ENCODE data around the gene TSPAN7.

Gene TSPAN7

GRCh38 chrX:38639730-38640129, 78.4 kb downstream of the TSPAN7 start:
- in situ Hi-C loops (cut with HindIII; ENCODE audit: low sequenced_read_pairs) = no loop called here

GRCh38 chrX:38641197-38641596, 79.9 kb downstream of the TSPAN7 start:
- in situ Hi-C loops (cut with HindIII; ENCODE audit: low sequenced_read_pairs) = no loop called here

DNA sequence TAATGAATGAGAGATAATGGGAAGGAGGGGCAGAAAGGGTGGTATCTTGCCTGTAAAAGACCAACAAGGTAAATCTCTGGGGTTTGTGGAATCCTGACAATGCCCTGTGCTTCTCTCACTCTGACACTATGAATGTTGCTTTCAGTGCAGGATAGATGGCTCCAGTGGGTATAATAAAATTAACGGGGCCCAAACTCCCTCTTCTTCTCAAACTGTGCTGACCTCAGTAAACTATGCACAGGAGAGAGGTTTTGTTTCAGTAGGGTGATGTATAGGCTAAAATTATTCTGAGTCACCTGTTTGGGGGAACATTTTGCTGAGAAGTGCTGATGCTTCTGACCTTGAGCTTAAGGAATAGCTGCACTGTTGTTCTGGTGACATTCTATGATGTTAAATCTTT, 82.6 kb downstream of the TSPAN7 start:
- in situ Hi-C loops (cut with HindIII; ENCODE audit: low sequenced_read_pairs) = no loop called here

DNA sequence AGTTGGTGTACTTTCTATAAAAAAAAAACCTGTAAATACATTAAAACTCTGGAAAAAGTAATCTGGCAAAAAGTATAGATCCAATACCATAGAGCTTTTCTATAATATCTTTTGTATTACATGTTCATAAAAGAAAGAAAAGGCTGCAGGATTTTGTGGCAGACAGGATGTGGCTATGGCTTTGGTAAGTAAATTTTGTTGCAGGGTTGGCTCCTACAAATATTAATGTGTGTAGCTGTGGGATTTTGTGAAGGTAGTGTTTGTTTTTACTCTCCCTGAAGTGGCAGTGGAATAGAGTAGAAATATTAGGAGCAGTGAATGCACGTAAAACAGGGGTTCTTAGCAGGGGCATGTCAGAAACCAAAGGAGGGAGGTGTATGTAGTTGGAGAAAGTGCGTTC, 84.8 kb downstream of the TSPAN7 start:
- in situ Hi-C loops (cut with HindIII; ENCODE audit: low sequenced_read_pairs) = no loop called here

DNA sequence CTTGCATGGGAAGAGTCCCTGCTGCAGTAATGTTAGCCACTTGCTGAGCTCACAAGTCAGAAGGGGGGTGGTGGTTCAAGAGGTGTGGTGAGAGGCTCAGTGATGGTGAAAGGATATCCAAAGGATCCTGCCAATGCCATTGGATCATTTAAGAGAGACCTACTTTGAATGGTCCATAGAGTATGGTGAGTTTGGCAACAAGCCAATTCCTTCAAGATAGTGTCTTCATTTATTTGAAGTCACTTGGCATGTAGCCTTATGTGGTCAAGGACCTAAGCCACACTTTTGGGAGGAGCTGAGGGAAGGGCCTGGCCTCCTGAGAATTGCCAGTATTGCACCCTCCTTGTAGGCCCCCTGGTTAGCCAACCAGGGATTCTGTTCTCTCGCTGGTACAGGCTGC, 87.9 kb downstream of the TSPAN7 start:
- in situ Hi-C loops (cut with HindIII; ENCODE audit: low sequenced_read_pairs) = no loop called here

- in situ Hi-C loops (cut with HindIII; ENCODE audit: low sequenced_read_pairs) = no loop called here
These were observed 88.6 kb downstream of the TSPAN7 start for GRCh38 chrX:38649674-38650647.

DNA sequence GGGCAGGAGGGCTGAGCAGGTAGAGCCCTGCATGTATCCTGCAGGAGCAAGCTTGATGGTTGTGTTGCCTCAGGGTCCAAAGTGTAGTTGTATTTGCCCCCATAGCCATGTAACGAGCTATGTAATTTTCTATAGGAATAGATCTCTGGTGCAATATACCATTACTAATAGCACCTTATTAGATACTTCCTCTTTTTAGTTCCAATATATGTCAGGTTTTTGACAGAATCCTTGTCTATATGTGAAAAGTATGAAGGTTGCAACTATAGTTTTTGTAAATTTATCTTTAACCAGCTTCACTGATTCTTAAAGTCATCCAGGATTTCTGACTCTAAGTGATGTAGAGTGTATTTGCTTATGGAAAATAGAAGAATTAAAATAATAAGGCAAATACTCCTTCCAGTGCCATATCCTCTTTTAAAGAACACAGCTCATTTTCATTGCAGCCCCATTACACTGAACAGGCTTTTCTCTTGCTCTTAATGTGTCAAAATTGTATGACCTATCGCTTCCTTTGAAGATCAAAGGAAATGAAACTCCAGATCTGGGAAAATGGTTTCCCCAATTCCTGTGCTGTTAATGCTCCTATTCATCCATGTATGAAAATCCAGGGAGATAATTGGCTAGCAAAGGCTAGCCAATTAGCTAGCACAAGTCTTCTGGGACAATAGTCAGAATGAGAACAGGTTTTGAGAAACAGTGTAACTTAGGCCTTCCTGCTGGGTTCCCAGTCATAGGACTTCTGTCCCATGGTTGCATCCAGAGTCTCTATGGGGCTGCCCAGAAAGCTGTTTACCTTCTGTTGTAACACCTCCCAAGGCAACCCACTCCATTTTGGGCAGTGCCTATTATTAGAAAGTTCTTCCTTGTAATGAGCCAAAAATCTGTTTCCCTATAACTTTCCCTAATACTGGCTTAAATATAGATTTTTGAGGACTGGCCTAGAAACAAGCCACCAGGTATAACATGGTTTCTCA, 90.6 kb downstream of the TSPAN7 start:
- in situ Hi-C loops (cut with HindIII; ENCODE audit: low sequenced_read_pairs) = no loop called here

DNA sequence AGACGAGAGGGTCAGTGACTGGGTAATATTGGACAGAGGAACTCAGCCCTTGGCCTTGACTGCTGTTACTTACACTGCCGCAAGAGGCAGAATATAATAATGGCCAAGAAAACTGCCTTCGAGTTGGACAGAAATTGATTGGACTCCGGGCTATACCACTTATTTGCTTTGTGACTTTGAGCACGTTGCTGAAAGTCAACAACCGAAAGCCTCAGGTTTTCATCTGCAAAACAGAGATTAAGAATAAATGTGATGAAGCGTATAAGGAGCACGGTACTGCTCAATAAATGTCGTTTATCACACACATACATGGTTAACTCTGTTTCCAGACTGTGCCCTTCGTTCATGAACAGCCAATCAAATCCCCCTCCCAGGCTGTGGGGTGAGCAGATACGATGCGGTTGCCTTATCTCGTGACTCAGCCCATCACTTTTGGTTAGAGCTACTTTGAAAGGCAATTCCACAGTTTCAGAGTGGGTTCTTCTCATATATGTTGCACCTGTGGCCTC, 91.6 kb downstream of the TSPAN7 start:
- in situ Hi-C loops (cut with HindIII; ENCODE audit: low sequenced_read_pairs) = no loop called here

GRCh38 chrX:38654302-38654701, 93.0 kb downstream of the TSPAN7 start:
- in situ Hi-C loops (cut with HindIII; ENCODE audit: low sequenced_read_pairs) = no loop called here

GRCh38 chrX:38656350-38656915, 95.1 kb downstream of the TSPAN7 start:
- in situ Hi-C loops (cut with HindIII; ENCODE audit: low sequenced_read_pairs) = no loop called here

DNA sequence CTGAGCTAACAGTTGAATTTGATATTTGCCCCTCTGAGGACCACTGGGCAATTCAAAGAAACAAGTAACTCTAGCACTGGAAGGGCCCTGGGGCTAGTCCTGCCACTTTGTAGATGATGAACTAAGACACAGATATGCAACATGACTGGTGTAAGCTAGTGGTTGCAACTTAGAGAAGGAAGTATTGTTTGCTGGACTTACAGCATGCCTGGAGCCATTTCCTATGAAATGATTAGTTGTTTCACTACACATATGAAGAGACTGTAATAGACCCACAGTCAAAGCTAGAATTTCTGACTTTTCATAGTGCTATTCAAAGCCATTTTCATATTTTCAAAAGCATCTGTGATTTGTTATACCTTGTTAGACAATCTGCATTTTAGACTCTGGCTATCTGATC, 96.2 kb downstream of the TSPAN7 start:
- in situ Hi-C loops (cut with HindIII; ENCODE audit: low sequenced_read_pairs) = no loop called here

GRCh38 chrX:38660395-38661102, 99.2 kb downstream of the TSPAN7 start:
- in situ Hi-C loops (cut with HindIII; ENCODE audit: low sequenced_read_pairs) = no loop called here

DNA sequence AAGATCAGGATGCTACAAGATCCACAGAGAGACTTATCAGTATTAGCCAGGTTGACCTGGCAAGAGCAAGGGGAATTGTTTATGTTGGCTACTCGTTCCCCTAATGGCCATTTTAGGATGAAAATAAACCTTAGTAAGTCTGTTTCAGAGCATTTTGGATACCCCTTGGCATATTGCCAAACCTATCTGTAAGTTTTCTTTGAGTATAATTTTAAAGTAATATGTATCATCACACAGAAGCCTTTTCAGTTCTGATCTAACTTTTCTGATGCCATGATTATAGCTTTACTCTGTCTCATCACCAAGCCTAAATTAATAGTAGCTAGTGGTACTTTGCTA, 99.7 kb downstream of the TSPAN7 start:
- in situ Hi-C loops (cut with HindIII; ENCODE audit: low sequenced_read_pairs) = no loop called here

DNA sequence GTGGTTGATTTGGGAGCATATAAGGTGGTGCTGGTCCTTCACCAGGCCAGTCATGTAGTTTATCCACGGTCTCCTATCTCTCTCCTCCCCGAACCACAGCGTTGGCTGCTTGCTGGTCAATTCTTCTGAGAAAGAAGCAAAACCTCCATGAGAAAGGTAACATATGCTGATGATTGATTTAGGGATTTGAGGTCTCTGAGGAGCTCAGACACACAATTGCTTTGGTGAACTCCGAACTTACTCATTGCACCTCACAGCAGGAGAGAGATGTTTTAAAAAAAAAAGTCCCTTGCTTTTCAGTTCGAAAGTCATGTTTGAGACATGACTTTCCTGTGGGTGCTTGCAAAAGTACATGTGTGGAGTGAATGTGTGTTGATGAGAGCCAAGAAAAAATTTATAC, 100.2 kb downstream of the TSPAN7 start:
- in situ Hi-C loops (cut with HindIII; ENCODE audit: low sequenced_read_pairs) = no loop called here

GRCh38 chrX:38662640-38663039, 101.3 kb downstream of the TSPAN7 start:
- in situ Hi-C loops (cut with HindIII; ENCODE audit: low sequenced_read_pairs) = no loop called here

- in situ Hi-C loops (cut with HindIII; ENCODE audit: low sequenced_read_pairs) = no loop called here
These were observed 102.9 kb downstream of the TSPAN7 start for GRCh38 chrX:38664285-38664684.

DNA sequence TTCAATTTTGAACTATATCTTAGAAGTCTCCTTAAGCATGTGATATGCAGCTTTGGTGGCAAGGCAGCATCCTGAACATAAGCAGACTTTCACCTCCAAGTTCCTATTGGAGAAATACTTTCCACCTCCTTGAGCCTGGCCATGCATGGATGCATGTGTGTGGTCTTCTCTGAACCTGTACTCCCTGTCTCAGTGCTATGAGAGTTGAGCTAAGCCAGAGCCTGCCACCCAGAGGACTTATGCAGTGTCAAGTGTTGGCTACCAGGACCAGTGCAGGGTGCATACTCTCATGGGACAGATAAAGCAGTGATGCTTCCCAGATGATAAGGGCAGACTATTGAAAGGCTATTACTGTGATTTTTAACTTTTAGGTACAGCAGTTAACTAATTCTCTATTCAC, 105.6 kb downstream of the TSPAN7 start:
- in situ Hi-C loops (cut with HindIII; ENCODE audit: low sequenced_read_pairs) = no loop called here

DNA sequence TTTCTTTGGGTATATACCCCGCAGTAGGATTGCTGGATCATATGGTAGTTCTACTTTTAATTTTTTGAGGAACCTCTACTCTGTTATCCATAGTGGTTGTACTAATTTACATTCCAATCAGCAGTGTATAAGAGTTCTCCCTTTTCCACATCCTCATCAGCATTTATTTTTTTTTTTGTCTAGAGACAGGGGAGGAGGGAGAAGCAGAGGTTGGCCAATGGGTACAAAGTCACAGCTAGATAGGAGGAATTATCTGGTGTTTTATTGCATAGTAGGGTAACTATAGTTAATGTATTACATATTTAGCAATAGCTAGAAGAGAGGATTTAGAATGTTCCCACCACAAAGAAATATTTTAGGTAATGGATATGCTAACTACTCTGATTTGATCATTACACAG, 107.4 kb downstream of the TSPAN7 start:
- in situ Hi-C loops (cut with HindIII; ENCODE audit: low sequenced_read_pairs) = no loop called here

DNA sequence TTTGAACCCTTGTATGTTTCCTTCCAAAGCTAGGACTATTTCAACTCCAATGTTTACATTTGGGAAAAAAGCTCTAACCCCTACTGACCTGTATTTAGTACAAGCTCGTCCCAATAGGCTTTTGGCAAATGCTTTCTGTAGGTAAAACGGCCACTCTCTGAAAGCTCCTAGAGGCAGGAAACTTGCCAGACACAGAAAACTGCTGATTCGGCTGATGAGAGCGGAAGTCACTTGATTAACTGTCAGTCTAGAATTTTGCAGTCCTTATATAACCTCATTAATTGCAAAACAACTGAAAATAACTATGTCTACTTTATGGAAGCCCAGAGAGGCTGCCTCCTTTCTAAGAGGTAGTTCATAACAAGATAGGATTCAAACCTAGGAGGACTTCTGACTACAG, 108.1 kb downstream of the TSPAN7 start:
- in situ Hi-C loops (cut with HindIII; ENCODE audit: low sequenced_read_pairs) = no loop called here

DNA sequence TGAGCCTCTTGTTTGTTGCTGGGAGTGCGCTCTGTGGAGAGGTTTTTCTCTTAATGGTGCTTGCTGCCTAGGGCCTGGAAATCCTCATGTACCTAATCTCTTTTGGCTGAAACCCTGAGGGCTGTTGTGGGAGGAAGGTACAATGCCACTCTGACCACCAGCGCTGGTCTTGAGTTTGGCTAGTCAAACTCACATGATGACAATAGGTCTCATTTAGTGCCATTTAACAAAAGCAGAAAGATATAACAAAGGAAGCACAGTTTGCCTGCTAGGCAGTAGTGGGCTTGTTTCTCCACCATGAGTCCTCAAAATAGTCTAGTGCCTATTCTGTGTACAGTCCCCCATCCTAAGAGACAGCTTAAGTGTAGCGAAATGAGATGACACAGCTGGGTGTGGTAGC, 111.3 kb downstream of the TSPAN7 start:
- in situ Hi-C loops (cut with HindIII; ENCODE audit: low sequenced_read_pairs) = no loop called here

GRCh38 chrX:38675856-38676255, 114.5 kb downstream of the TSPAN7 start:
- in situ Hi-C loops (cut with HindIII; ENCODE audit: low sequenced_read_pairs) = no loop called here

Data from endothelial cell of hepatic sinusoid (primary cell).